Colon (tissue), 2 donors: ENCODE measurements around the gene PARP9.
"Not testable (repeated sequence)": the region's sequence is repeated elsewhere in the genome, so short reads cannot be mapped to it uniquely, and the experiment has no call there.

ENCODE experiments used
- FAIRE-seq: peaks from 2 replicates; lab custom pipeline; 2012; peaks lifted over from hg19 to GRCh38; lab: Jason Lieb, UNC
- donor health status: control.
- donor health status: control.

PARP9 gene

DNA sequence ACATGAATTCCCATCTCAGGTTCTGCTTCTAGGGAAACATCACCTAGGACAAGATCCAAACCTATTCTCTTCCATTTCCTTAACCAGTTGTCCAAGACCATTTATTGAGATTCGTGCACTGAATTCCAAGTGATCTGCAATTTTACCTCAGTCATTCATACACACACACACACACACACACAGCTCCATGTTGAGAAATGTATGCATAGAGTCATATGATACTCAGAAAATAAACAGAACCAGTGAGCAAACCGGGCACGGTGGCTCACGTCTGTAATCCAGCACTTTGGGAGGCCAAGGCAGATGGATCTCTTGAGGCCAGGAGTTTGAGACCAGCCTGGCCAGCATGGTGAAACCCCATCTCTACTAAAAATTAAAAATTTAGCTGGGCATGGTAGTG is 43.2 kb downstream of the PARP9 start:
- no peak for FAIRE-seq

DNA sequence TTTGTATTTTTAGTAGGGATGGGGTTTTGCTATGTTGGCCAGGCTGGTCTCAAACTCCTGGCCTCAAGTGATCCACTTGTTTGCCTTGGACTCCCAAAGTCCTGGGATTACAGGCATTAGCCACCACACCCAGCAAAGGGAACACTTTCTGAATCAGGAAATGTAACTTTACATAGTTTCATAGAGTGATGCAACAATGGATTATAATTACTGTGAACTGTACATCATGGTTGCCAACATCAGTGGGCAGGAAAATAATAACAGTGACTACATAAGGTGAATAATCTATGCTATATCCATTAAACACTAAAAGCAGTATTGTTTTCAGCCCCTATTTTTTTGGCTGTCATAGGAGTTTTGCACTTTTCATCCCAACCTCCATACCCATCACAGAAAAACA is 44.4 kb downstream of the PARP9 start:
- FAIRE-seq: no peak

DNA sequence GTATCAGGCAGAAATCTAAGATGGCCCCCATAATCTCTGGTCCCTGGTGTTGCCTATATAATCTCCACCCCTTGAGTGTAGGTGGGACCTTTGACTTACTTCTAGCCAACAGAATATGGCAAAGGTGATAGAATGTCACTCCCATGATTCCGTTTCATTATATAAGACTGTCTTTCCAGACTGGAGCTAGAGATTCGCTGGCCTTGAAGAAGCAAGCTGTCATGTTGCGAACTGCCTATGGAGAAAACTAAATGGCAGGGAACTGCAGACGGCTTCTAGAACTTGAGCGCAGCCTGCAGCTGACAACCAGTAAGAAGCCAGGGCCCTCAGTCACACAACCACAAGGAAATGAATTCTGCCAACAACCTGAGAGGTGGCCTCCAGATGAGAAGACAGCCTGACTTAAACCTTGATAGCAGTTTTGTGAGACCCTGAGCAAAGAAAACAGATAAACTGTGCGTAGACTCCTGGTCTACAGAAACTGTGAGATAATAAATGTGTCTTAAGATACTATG is 47.2 kb downstream of the PARP9 start:
- no peak for FAIRE-seq

DNA sequence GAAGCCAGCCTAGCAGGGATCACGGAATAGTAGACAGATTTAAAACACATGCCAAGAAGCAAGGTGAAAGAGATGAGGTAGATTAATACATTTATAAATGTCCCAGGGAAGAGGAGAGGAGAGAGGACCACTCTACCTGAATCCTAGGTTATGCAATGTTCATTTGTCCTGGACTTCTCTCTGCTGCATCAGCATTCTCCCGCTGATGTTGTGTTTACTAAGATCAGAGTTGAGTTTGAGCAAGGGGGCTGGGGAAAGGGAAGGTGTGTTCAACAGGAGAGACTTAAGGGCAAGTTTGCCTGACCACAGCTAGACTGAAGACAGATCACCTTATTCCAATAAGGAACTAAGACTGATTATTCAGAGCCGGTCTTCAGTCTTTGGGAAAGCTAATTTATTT is 48.2 kb downstream of the PARP9 start:
- no peak for FAIRE-seq

GRCh38 chr3:122515020-122515468 is 49.1 kb downstream of the PARP9 start:
- no peak for FAIRE-seq

GRCh38 chr3:122514123-122515019 is 49.7 kb downstream of the PARP9 start, which contains the start of gene KPNA1:
Gene KPNA1, minus strand, starts transcription at chr3:122514939. Its CDS starts 18,374 bp downstream, at chr3:122496565.
- no peak for FAIRE-seq

DNA sequence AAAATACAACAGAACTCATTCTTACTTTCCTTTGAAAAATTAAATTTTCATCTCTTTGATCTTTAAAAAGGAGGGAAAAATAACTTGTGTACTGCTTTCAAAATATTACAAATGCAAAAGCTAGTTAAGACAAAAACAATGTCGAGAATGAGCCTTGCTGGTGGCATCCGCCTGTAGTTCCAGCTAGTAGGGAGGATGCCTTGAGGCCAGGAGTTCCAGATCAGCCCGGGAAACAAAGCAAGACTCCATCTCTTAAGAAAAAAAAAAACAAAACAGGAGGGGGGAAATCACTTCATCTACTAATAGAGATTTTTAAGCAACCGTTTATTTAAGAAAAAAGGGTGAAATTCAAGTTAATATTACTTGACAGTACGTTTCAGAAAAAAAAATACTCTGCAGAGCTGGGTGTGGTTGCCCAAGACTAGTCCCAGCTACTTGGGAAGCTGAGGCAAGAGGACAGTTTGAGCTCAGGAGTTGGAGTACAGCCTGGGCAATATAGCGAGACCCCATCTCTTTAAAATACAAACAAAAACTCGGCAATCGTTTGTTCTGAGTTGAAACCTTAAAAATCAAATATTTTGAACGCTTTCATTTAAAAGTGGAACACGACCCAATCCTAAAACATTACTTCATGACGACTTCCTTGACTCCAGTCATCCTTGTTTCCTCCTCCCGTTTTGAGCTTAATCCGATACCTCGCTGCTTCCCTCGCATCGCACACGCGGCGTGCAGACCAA is 50.5 kb downstream of the PARP9 start:
- FAIRE-seq: no peak

GRCh38 chr3:122512284-122512683 is 51.8 kb downstream of the PARP9 start:
- FAIRE-seq: no peak

DNA sequence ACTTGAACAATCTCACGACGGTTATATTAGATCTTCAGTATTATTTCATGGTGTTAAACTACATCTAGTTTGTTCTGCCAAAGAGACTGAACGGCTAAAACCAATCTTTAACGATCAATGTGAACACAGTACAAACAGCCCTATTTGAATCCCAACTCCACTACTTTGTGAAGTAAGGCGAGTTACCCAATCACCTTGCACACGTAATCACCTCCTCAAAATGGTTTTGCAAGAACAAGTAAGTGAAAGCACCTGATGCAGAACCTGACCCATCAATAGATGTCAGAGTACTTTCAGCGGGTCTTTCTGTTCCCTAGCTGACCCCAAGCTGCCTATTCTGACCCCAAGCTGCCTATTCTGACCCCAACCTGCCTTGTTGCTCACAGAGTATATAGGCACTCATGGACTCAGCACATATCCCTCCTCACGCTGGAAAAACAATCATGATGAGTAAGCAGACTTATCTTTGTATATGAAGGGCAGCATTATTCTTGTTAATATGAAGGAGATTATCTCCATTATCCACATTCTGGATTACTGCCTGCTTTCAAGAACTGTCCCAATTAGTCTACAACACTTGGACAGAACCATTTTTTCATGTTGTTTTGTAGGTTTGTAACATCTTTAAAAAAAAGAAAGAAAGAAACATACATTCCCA is 53.1 kb downstream of the PARP9 start:
- FAIRE-seq: no peak

GRCh38 chr3:122508944-122509343 is 55.2 kb downstream of the PARP9 start:
- not testable (repeated sequence) for FAIRE-seq

DNA sequence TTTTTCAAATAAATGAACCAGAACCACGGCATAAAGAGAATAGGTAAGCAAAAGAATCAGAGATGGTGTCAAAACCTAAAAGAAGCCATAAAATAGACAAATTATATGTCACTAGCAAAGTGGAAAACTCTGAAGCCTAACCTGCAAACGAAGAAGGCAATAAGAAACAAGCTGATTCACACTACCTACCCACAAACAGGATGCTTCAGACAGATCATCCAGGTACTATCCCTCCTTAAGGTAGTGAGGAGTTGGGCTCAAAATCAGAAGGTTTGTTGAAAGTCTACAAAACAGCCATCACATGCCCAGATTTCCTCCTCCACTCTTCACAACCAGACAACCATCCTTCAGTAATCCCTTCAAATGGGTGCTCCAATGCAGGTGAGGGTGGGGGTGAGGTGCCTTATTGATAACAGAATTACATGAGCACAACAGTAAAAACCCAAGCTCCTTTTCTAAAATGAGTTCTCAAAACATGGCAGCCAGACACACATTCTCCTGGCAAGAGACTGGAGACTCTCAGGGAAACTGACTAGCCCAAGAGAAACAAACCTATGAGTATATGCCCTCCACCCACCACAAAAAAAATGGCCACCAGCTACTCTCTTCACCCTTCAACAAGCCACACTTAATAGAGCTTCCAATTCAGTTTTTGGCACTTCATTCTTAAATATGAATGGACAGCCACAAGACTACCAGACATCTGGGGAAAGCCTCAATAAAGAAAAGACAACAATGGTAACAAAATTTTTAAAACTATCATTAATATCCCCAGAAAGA is 55.8 kb downstream of the PARP9 start:
- FAIRE-seq: no peak

DNA sequence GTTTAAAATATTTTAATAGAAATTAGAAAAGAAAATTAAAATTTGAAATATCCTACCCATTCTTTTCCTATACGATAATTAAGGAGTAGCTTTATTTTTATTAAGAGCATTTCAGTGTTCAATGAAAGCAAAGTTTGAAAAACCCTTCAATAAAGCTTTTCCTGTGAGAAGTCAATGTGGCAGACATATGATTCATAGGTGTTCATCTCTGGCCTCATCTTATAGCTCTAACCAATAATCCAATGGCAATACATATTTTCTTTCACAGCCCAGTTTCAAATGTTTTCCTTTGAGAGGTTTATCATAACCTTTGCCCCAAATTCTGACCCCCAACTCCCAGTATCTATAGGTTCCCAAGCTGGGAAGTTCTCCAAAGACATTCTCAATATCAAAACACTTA is 57.6 kb downstream of the PARP9 start:
- FAIRE-seq: no peak

DNA sequence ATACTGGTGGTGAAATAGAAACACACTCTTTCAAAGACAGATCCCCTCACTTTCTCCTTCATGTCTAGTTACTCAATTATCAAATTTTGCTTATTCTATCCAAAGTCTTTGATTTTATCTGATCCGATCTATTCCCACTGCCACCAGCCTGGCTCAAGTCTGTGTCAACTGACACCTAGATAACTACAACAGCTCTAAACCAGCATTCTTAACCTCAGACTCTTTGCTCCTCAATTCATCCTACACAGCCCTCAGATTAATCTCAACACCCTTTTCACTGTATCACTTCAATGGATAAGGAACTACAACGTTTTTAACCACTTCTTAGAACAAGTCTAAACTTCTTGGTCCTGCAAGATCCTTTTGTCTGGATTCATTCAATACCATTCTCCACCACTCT is 58.4 kb downstream of the PARP9 start:
- FAIRE-seq: no peak

DNA sequence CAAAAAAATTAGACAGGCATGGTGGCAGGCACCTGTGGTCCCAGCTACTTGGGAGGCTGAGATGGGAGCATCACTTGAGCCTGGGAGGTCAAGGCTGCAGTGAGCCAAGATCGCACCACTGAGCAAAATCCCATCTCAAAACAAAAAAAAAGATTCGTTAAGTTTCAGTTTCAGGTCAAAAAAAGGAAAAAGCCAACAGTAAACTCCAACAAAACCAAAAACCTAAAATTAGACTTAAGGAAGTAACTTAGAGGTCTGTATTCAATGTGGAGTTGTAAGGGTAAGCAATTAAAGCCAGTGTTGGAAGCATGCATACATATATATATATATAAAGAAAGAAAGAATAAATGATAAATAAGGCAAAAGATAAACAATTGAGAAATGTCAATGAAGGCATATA is 61.2 kb downstream of the PARP9 start:
- FAIRE-seq: no peak

DNA sequence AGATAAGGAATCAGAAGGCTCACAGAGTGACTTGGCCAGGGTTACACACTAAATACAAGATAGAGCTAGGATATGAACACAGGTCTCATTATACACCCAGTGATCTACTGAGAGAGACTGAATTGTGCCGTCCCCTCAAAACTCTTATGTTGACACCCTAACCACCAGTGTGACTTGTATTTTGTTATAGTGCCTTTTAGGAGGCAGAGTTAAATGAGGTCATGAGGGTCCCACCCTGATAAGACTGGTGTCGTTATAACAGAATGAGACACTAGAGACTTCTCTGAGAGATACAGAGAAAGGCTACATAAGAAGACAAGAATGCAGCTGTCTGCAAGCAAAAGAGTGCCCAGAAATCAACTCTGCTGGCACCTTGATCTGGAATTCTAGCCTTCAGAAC is 62.0 kb downstream of the PARP9 start:
- FAIRE-seq: no peak

DNA sequence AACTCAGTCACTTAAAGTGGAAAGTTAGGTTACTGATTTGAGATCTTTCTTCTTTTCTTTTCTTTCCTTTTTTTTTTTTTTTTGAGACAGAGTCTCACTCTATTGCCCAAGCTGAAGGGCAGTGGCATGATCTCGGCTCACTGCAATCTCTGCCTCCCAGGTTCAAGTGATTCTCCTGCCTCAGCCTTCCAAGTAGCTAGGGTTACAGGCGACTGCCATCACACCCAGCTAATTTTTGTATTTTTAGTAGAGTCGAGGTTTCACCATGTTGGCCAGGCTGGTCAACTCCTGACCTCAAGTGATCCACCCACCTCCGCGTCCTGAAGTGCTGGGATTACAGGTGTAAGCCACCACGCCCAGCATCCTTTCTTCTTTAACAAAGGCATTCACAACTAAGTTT is 63.1 kb downstream of the PARP9 start:
- FAIRE-seq: not testable (repeated sequence)

GRCh38 chr3:122498152-122498551 is 65.9 kb downstream of the PARP9 start:
- FAIRE-seq: no peak

DNA sequence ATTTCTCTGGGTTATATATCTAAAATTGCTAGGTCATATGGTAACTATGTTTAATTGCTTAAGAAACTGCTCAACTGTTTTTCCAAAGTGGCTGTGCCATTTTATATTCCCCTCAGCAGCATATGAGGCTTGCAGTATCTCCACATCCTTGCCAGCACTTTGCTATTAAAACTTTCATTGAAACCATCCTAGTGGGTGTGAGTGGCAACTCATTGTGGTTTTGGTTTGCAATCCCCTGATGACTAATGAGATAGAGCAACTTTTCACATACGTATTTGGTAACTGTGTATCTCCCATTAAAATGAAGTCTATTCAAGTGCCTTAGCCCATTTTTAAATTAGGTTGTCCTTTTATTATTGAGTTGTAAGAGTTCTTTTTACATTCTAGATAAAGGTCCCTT is 66.7 kb downstream of the PARP9 start:
- FAIRE-seq: no peak

- no peak for FAIRE-seq
Observed at GRCh38 chr3:122496508-122496907, 67.6 kb downstream of the PARP9 start.

DNA sequence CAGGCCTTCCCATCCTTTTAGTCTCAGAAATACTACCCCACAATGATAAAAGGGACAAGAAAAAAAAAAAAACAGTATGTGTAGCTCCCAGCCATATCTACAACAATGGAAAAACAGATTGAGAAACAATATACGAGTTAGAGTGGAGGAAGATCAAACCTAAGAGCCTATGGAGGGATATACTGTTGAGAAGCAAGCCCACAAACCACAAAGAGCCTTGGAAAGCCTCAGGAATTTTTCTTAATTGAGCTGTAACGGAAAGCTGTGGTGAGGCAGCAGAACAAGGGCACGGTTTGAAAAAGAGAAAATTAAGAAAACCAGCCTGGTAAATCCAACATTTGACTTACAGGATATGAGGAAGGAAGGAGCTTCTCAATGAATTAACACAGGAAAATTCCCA is 70.8 kb downstream of the PARP9 start:
- no peak for FAIRE-seq

DNA sequence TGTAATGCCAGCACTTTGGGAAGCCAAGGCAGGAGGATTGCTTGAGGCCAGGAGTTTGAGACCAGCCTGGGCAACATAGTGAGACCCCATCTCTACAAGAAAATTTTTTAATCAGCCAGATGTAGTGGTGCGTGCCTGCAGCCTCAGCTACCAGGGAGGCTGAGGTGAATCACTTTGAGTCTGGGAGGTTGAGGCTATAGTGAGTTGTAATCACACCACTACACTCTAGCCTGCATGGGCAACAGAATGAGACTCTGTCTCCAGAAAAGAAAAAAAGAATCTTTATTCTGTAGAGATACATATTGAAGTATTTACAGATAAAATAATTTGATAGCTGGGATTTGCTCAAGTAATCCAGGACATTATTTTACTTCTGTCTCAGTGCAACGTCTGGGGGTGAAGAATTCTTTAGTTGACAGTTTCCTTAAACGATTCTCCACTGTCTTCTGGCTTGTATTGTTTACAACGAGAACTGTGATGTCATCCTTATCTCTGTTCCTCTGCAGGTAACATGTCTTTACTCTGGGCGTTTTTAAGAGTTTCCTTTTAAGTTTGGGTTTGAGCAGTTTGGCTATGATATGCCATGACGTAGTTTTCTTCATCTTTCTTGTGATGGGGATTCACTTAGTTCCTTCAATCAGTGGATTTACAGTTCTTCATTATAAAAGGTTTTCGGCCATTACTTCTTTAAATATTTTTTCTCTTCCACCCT is 75.7 kb downstream of the PARP9 start:
- no peak for FAIRE-seq
